Measurements from ENCODE around the gene HEATR3. TPM values are rescaled to one million over a fixed set of nuclear protein-coding genes. Genes with fewer than 3 reads are reported as not detected.

The HEATR3 gene
- total RNA-seq, 1 experiment from 2014 or later, result 41.8 TPM

GRCh38 chr16:50137268-50137667, 71.5 kb downstream of the HEATR3 start:
- ChIA-PET CTCF (no interaction called here), POLR2A (ENCODE audit: low non-redundant PET) (no interaction called here)
- H3K9me3 ChIP-seq (ENCODE audit: low read depth, low read length, poor library complexity, severe bottlenecking), result no peaks in the 10 kb centered on the region
- no peak overlapping the region for H3K27ac ChIP-seq (ENCODE audit: low read depth, low read length, poor library complexity, severe bottlenecking)
- H3K36me3 ChIP-seq (ENCODE audit: insufficient read depth, low read length, poor library complexity, severe bottlenecking), result no peaks in the 10 kb centered on the region
- H3K4me1 ChIP-seq (ENCODE audit: insufficient read depth, low read length, poor library complexity, severe bottlenecking), result no peaks in the 10 kb centered on the region
- BruUV-seq (replicated peaks), result no TSS peak
- no peak for DNase-seq (ENCODE audit: low spot score)
- intact Hi-C loops (cut with micrococcal nuclease; ENCODE audit: unreplicated experiment), result no loop called here
- no peaks in the 10 kb centered on the region for H3K27me3 ChIP-seq (replicated peaks; ENCODE audit: insufficient read depth, low read depth, low read length, poor library complexity)
- H3K4me3 ChIP-seq (ENCODE audit: low read depth, low read length, poor library complexity, severe bottlenecking), result no peak overlapping the region
- TF ChIP-seq EZH2 (IDR thresholded peaks at IDR 0.05; ENCODE audit: borderline replicate concordance, low read depth, low read length, poor library complexity, severe bottlenecking) (no peak), CTCF (conservative IDR thresholded peaks at IDR 0.05; ENCODE audit: low read depth, low read length) (no peak)

- BruUV-seq (replicated peaks), result no TSS peak
These were observed 73.8 kb downstream of the HEATR3 start for GRCh38 chr16:50139580-50139979.

DNA sequence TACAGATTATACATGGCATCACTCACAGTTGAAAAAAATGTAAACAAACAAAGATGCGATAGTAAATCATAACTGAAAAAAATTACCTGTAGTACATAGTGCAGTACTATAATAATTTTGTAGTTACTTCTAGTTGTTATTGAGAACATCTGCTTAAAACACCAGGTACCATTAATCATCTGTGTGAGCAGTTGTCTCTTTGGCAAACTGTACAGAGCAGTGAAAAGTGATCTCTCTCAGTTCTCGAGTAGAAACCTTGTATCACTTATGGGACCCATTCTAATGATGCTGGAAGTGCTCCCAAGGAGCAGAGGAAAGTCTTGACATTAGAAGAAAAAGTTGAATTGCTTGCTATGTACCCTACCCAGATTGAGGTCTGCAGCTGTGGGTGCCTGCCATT, 78.4 kb downstream of the HEATR3 start:
- no peak for DNase-seq (ENCODE audit: low spot score)
- H3K4me3 ChIP-seq (ENCODE audit: low read depth, low read length, poor library complexity, severe bottlenecking), result no peak overlapping the region
- ChIA-PET POLR2A (ENCODE audit: low non-redundant PET) (no interaction called here), CTCF (no interaction called here)
- H3K9me3 ChIP-seq (ENCODE audit: low read depth, low read length, poor library complexity, severe bottlenecking), result no peaks in the 10 kb centered on the region
- no TSS peak for BruUV-seq (replicated peaks)
- peaks cover 10% of the 10 kb centered on the region for H3K4me1 ChIP-seq (ENCODE audit: insufficient read depth, low read length, poor library complexity, severe bottlenecking)
- intact Hi-C loops (cut with micrococcal nuclease; ENCODE audit: unreplicated experiment), result no loop called here
- no peak for TF ChIP-seq CTCF (conservative IDR thresholded peaks at IDR 0.05; ENCODE audit: low read depth, low read length)
- no peaks in the 10 kb centered on the region for H3K27me3 ChIP-seq (replicated peaks; ENCODE audit: insufficient read depth, low read depth, low read length, poor library complexity)
- H3K36me3 ChIP-seq (ENCODE audit: insufficient read depth, low read length, poor library complexity, severe bottlenecking), result no peaks in the 10 kb centered on the region
- no peak overlapping the region for H3K27ac ChIP-seq (ENCODE audit: low read depth, low read length, poor library complexity, severe bottlenecking)

More at GRCh38 chr16:50139580-50139979, 73.8 kb downstream of the HEATR3 start:
- no peaks in the 10 kb centered on the region for H3K9me3 ChIP-seq (ENCODE audit: low read depth, low read length, poor library complexity, severe bottlenecking)
- TF ChIP-seq EZH2 (IDR thresholded peaks at IDR 0.05; ENCODE audit: borderline replicate concordance, low read depth, low read length, poor library complexity, severe bottlenecking) (no peak), CTCF (conservative IDR thresholded peaks at IDR 0.05; ENCODE audit: low read depth, low read length) (no peak)
- H3K27me3 ChIP-seq (replicated peaks; ENCODE audit: insufficient read depth, low read depth, low read length, poor library complexity), result no peaks in the 10 kb centered on the region
- H3K27ac ChIP-seq (ENCODE audit: low read depth, low read length, poor library complexity, severe bottlenecking), result no peak overlapping the region
- no peak overlapping the region for H3K4me3 ChIP-seq (ENCODE audit: low read depth, low read length, poor library complexity, severe bottlenecking)
- no peaks in the 10 kb centered on the region for H3K36me3 ChIP-seq (ENCODE audit: insufficient read depth, low read length, poor library complexity, severe bottlenecking)
- POLR2A ChIA-PET (ENCODE audit: low non-redundant PET), result no interaction called here
- H3K4me1 ChIP-seq (ENCODE audit: insufficient read depth, low read length, poor library complexity, severe bottlenecking), result no peaks in the 10 kb centered on the region
- DNase-seq (ENCODE audit: low spot score), result no peak
- intact Hi-C loops (cut with micrococcal nuclease; ENCODE audit: unreplicated experiment), result no loop called here
- CTCF ChIA-PET, result no interaction called here
